CD4-positive, CD25-positive, alpha-beta regulatory T cell (primary cell): ENCODE results near the gene BCR. TPM values are rescaled to one million over a fixed set of nuclear protein-coding genes. Genes with fewer than 3 reads are reported as not detected.

Experiments used
- ATAC-seq, 2 donors: fragments of 150-1000 bp; cut with Tn5 transposase; one replicate each; pipeline ENCODE4 v1.10.0; 2021; ENCODE audit warnings: low read depth in 2 of 2, moderate number of reproducible peaks in 2 of 2, moderate library complexity in 1 of 2
- DNase-seq, 3 donors: peaks; one replicate each; pipeline versions ENCODE4 v3.0.0 to v3.0.0-alpha.2; 2012 to 2022; ENCODE audit warnings: mixed read lengths in 1 of 3
- H3K27ac ChIP-seq: one replicate; pipeline ENCODE4 v1.7.0; 2013; ENCODE audit warnings: mild to moderate bottlenecking, low read length; ENCODE audit not compliant: insufficient read depth, poor library complexity, severe bottlenecking
- H3K27me3 ChIP-seq: one replicate; pipeline ENCODE4 v1.7.0; 2013; ENCODE audit warnings: low read length; ENCODE audit not compliant: control insufficient read depth, insufficient read depth
- H3K36me3 ChIP-seq: one replicate; pipeline ENCODE4 v1.7.0; 2013; ENCODE audit warnings: mild to moderate bottlenecking, low read length, moderate library complexity; ENCODE audit not compliant: control insufficient read depth, insufficient read depth
- H3K4me1 ChIP-seq: 2 replicates; pipeline ENCODE4 v1.7.0; 2013; ENCODE audit warnings: mild to moderate bottlenecking, low read length; ENCODE audit not compliant: insufficient read depth, control insufficient read depth, poor library complexity, severe bottlenecking
- H3K4me3 ChIP-seq: one replicate; pipeline ENCODE4 v1.7.0; 2013; ENCODE audit warnings: low read depth, mild to moderate bottlenecking, low read length, moderate library complexity
- H3K9me3 ChIP-seq, 2 experiments: 1 replicate in 1 of 2; 2 replicates in 1 of 2; pipeline ENCODE4 v1.7.0; 2013; ENCODE audit warnings: low read length in 2 of 2, mild to moderate bottlenecking in 1 of 2, moderate library complexity in 1 of 2; ENCODE audit not compliant: control insufficient read depth in 2 of 2
- H3K27ac Mint-ChIP-seq, 3 donors: one replicate each; pipeline ENCODE4 v1.8.0; 2020 to 2022; ENCODE audit warnings: mild to moderate bottlenecking in 3 of 3, mixed read lengths in 3 of 3, moderate library complexity in 2 of 3
- H3K27me3 Mint-ChIP-seq: one replicate; pipeline ENCODE4 v1.8.0; 2022; ENCODE audit warnings: mild to moderate bottlenecking, mixed read lengths
- H3K36me3 Mint-ChIP-seq: one replicate; pipeline ENCODE4 v1.8.0; 2020; ENCODE audit warnings: mixed read lengths
- H3K4me1 Mint-ChIP-seq, 4 donors: one replicate each; pipeline ENCODE4 v1.8.0; 2020 to 2022; ENCODE audit warnings: mixed read lengths in 4 of 4, mild to moderate bottlenecking in 1 of 4
- H3K4me3 Mint-ChIP-seq, 4 donors: one replicate each; pipeline ENCODE4 v1.8.0; 2020 to 2022; ENCODE audit warnings: mild to moderate bottlenecking in 4 of 4, mixed read lengths in 4 of 4, moderate library complexity in 3 of 4
- H3K9me3 Mint-ChIP-seq, 7 donors: one replicate each; pipeline ENCODE4 v1.8.0; 2020 to 2022; ENCODE audit warnings: mixed read lengths in 7 of 7, mild to moderate bottlenecking in 3 of 7, moderate library complexity in 2 of 7
- polyA plus RNA-seq, 4 donors: library from polyadenylated mRNA; unstranded; fragments of 300-500 nt; fragmentation: Illumina TruSeq; gene quantifications; one replicate each; pipeline ENCODE4 v1.2.3, GENCODE V29; 2021
- total RNA-seq: library from RNA; stranded (reverse); gene quantifications from one replicate; pipeline ENCODE4 v1.2.3, GENCODE V29; 2022

The BCR gene
- total and polyA plus RNA-seq, 5 donors from 2014 or later = 2.6 to 66.3 (median 2.8) TPM

- Histone ChIP-seq H3K36me3 (no peaks in the 10 kb centered on the region), H3K27me3 (no peaks in the 10 kb centered on the region), H3K27ac (peak overlapping the region; percentile 83), H3K4me1 (peaks cover 39% of the 10 kb centered on the region), H3K4me3 (no peak overlapping the region), H3K9me3 (no peaks in the 10 kb centered on the region)
- peak overlapping the region; percentile 84 to 93 (median 86) for H3K4me3 Mint-ChIP-seq
- no peak for ATAC-seq
- no peaks in the 10 kb centered on the region for H3K9me3 Mint-ChIP-seq
- peaks cover 15 to 45% (median 30%) of the 10 kb centered on the region in 4 donors for H3K4me1 Mint-ChIP-seq
- peak overlapping the region; percentile 86 to 96 (median 91) for H3K27ac Mint-ChIP-seq
- H3K27me3 Mint-ChIP-seq = peaks cover 6% of the 10 kb centered on the region
- DNase-seq = peak in 1 of 3 donors; percentile 7
- no peaks in the 10 kb centered on the region for H3K36me3 Mint-ChIP-seq
Observed at GRCh38 chr22:23145878-23146470, 34.3 kb upstream of the BCR start.

- Mint-ChIP-seq H3K4me1 (peaks cover 14 to 38% (median 26%) of the 10 kb centered on the region in 4 donors), H3K27ac (peak overlapping the region; percentile 14 to 96 (median 86)), H3K27me3 (peaks cover 5% of the 10 kb centered on the region), H3K4me3 (peak overlapping the region in 2 of 4 donors; percentile 17 to 83), H3K9me3 (no peaks in the 10 kb centered on the region), H3K36me3 (no peaks in the 10 kb centered on the region)
- no peak overlapping the region for H3K4me3 ChIP-seq
- DNase-seq (no peak), ATAC-seq (no peak)
- H3K27me3 ChIP-seq = no peaks in the 10 kb centered on the region
- H3K9me3 ChIP-seq = no peaks in the 10 kb centered on the region
- H3K4me1 ChIP-seq = peaks cover 35% of the 10 kb centered on the region
- no peaks in the 10 kb centered on the region for H3K36me3 ChIP-seq
- H3K27ac ChIP-seq = peak overlapping the region; percentile 83
Observed at GRCh38 chr22:23146478-23147205, 33.7 kb upstream of the BCR start.

- Histone ChIP-seq H3K27me3 (no peaks in the 10 kb centered on the region), H3K4me3 (no peak overlapping the region), H3K27ac (no peak overlapping the region), H3K4me1 (peaks cover 23% of the 10 kb centered on the region), H3K36me3 (no peaks in the 10 kb centered on the region), H3K9me3 (no peaks in the 10 kb centered on the region)
- DNase-seq = no peak
- Mint-ChIP-seq H3K4me3 (peak overlapping the region in 1 of 4 donors; percentile 19), H3K9me3 (no peaks in the 10 kb centered on the region), H3K36me3 (no peaks in the 10 kb centered on the region), H3K27me3 (no peaks in the 10 kb centered on the region), H3K27ac (peak overlapping the region in 1 of 3 donors; percentile 2), H3K4me1 (peaks cover 9 to 28% (median 19%) of the 10 kb centered on the region in 4 donors)
- ATAC-seq = no peak
Observed at GRCh38 chr22:23147617-23148387, 32.5 kb upstream of the BCR start.

DNA sequence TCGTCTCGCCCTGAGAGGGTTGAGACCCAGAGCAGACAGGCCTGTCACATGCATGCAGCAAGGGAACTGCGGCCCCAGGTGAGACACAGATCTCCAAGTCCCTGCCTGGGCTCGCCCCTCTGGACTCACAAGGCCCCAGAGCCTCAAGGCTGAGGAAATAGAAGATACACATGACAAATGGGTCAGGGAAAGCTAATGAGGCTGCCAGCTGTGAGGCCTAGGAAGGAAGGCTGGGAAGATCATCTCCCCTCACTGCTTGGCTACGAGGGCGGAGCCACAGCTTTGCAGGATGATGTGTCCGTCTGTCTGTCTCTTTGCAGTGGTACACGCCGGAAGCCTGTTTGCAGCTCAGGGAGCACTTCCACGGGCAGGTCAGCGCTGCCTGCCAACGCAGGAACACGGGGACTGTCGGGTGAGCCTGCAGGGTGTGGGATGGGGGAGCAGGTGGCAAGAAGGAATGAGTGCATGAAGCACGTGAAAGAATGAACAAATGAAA is 30.5 kb upstream of the BCR start:
- DNase-seq = no peak
- no peak overlapping the region for H3K4me3 Mint-ChIP-seq

DNA sequence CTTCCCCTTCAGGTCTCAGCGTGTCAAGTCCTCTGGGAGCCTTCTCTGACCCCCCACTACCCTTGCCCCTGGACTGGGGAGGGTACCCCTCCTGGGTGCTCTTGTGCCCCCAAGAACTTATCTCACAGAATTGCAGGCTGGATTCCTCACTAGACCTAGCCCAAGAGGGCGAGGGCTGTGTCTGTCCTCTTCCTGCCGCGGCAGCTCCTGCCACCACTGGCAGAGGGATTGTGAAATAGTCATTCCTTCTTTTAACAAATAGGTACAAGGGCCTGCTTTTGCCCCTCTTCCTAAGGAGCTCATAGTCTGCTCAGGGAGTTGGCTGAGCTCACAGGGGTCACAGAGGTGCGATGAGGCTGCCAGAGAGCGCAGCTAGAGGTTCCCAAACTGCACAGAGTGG is 29.5 kb upstream of the BCR start:
- Histone ChIP-seq H3K36me3 (no peaks in the 10 kb centered on the region), H3K27me3 (no peaks in the 10 kb centered on the region), H3K4me1 (no peaks in the 10 kb centered on the region), H3K9me3 (no peaks in the 10 kb centered on the region), H3K27ac (no peak overlapping the region), H3K4me3 (no peak overlapping the region)
- Mint-ChIP-seq H3K9me3 (no peaks in the 10 kb centered on the region), H3K27me3 (no peaks in the 10 kb centered on the region), H3K36me3 (no peaks in the 10 kb centered on the region), H3K4me3 (no peak overlapping the region), H3K4me1 (peaks cover 0 to 5% (median 2%) of the 10 kb centered on the region in 4 donors), H3K27ac (peak overlapping the region in 1 of 3 donors; percentile 20)
- ATAC-seq (no peak), DNase-seq (no peak)

More for the DNA sequence above, 30.5 kb upstream of the BCR start:
- Histone ChIP-seq H3K9me3 (no peaks in the 10 kb centered on the region), H3K4me3 (no peak overlapping the region), H3K36me3 (no peaks in the 10 kb centered on the region), H3K27ac (no peak overlapping the region), H3K27me3 (no peaks in the 10 kb centered on the region), H3K4me1 (peaks cover 3% of the 10 kb centered on the region)
- H3K9me3 Mint-ChIP-seq = no peaks in the 10 kb centered on the region
- peaks cover 0 to 13% (median 7%) of the 10 kb centered on the region in 4 donors for H3K4me1 Mint-ChIP-seq
- H3K27ac Mint-ChIP-seq = peak overlapping the region in 1 of 3 donors; percentile 54
- H3K27me3 Mint-ChIP-seq = no peaks in the 10 kb centered on the region
- no peak for ATAC-seq
- no peaks in the 10 kb centered on the region for H3K36me3 Mint-ChIP-seq

GRCh38 chr22:23151827-23152226 is 28.5 kb upstream of the BCR start:
- no peak overlapping the region for H3K4me3 Mint-ChIP-seq
- no peak overlapping the region for H3K27ac Mint-ChIP-seq
- Histone ChIP-seq H3K4me3 (no peak overlapping the region), H3K9me3 (no peaks in the 10 kb centered on the region), H3K4me1 (no peaks in the 10 kb centered on the region), H3K27me3 (no peaks in the 10 kb centered on the region), H3K36me3 (no peaks in the 10 kb centered on the region), H3K27ac (no peak overlapping the region)
- H3K4me1 Mint-ChIP-seq = peaks cover 0 to 5% (median 2%) of the 10 kb centered on the region in 4 donors
- no peaks in the 10 kb centered on the region for H3K27me3 Mint-ChIP-seq
- H3K36me3 Mint-ChIP-seq = no peaks in the 10 kb centered on the region
- no peak for DNase-seq
- no peaks in the 10 kb centered on the region for H3K9me3 Mint-ChIP-seq
- ATAC-seq = no peak

DNA sequence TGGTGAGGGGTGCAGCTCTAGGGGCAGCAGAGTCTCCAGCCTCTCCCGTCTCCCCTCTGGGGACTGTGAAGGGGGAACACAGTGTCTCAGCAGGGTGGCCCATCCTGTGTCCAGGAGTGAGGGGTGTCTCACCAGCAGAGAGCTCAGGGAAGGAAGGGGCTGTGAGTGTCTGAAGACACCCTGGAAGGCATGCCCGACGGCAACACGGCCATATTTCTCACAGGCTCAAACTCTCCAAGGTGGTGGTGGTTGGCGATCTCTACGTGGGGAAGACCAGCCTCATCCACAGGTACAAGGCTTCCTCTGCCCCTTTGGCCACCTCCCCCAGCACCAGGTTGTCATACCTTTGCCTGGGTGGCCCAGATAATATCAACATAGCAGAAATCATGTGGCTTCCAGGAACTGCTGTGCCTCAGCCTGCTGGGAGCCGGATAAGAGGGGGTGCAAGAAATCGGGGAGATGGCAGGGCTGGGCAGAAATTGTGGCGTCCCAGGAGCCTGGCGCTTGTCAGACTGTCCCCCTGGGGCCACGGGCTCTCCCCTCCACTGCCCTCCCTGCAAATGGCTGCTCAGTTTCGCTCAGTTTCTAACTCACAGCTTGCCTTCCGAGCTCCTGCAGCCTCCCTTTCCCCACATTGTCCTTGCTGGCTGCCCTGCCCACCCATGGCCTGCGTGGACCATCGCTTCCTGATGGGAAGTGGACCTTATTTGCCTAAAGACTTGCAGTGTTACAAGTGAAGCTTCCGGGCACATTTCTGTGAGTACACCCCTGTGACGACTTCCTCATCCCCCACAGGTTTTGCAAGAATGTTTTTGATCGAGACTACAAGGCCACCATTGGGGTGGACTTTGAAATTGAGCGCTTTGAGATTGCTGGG is 27.8 kb upstream of the BCR start:
- H3K4me3 ChIP-seq = no peak overlapping the region
- H3K36me3 ChIP-seq = no peaks in the 10 kb centered on the region
- no peaks in the 10 kb centered on the region for H3K27me3 ChIP-seq
- Mint-ChIP-seq H3K9me3 (no peaks in the 10 kb centered on the region), H3K36me3 (no peaks in the 10 kb centered on the region), H3K4me1 (peaks cover 0 to 5% (median 2%) of the 10 kb centered on the region in 4 donors), H3K4me3 (no peak overlapping the region), H3K27ac (peak overlapping the region in 2 of 3 donors; percentile 49 to 85), H3K27me3 (no peaks in the 10 kb centered on the region)
- no peaks in the 10 kb centered on the region for H3K9me3 ChIP-seq
- no peak overlapping the region for H3K27ac ChIP-seq
- H3K4me1 ChIP-seq = no peaks in the 10 kb centered on the region
- DNase-seq (peak in 1 of 3 donors; percentile 35), ATAC-seq (no peak)
